ENCODE data around the gene LCE1C. TPM values are rescaled to one million over a fixed set of nuclear protein-coding genes. Genes with fewer than 3 reads are reported as not detected.

The LCE1C gene
- polyA plus RNA-seq, 2 of the 4 experiments (the other 2 are of a cell fraction), result not detected

DNA sequence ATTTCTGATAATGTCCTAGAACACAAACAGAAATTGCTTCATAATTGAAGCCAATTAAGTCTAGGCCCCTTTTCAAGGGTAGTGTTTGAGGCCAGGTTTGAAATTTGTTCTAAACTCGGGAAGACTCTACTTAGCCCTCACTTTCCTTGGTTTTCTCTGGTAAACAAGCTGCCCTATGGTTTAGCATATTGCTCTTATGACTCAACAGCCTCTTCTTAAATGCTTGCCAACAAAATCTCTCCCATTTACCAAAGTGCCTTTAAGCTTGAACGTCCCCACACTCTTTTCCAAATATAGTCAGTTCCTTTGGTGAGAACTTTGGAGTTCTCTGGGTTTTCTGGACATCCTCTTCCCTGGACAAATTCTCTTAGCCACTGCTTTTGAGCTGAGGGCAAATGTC lies 30.4 kb upstream of the LCE1C start:
- Histone ChIP-seq H3K4me2 (no peak overlapping the region), H3K9me3 (no peaks in the 10 kb centered on the region), H3K4me3 (no peak overlapping the region), H3K27ac (no peak overlapping the region), H3K4me1 (no peaks in the 10 kb centered on the region)
- 0% methylated on average over 2 of the region's 2 CpGs for WGBS (ENCODE audit: missing lambda C conversion rate)
- ChIA-PET CTCF (no interaction called here), POLR2A (no interaction called here)
- ATAC-seq (no peak), DNase-seq (ENCODE audit: low read depth in 1 of 2, low spot score in 1 of 2) (no peak), FAIRE-seq (no peak)
- TF ChIP-seq MYC (IDR thresholded peaks at IDR 0.05; ENCODE audit: borderline replicate concordance, low read length), result no peak

DNA sequence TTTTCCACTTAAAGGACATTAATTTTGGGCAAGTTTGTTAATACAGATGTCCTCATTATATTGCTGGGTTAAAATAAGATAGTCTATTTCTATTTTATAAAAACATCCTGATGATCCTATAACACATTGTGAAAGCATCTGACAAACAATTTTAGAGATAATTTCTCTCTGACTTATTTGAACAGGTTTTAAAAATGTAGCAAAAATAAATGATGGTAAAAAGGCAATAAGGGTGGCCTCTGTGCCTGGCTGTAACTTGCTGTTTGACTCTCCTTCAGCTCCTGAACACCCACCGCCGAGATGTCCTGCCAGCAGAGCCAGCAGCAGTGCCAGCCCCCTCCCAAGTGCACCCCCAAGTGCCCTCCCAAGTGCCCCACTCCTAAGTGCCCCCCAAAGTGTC lies 20.7 kb upstream of the LCE1C start, which contains the start of gene LCE1A:
LCE1A (plus strand) TSS at position 301 of the 400 bp plus-strand sequence; CDS start at position 301, 0 bp downstream.
- DNase-seq (ENCODE audit: low read depth in 1 of 2, low spot score in 1 of 2), result no peak
- no peak within 1 kb of the TSS for H3K27ac ChIP-seq
- no peak for FAIRE-seq
- TF ChIP-seq JUN (IDR thresholded peaks at IDR 0.05), result no peak
- no peak for TF ChIP-seq ZNF302 (CRISPR knock-in tag; IDR thresholded peaks at IDR 0.05)
- TF ChIP-seq HOXB5 (CRISPR knock-in tag; IDR thresholded peaks at IDR 0.05), result no peak
- no peak for TF ChIP-seq FOXS1 (CRISPR knock-in tag; IDR thresholded peaks at IDR 0.05)
- TF ChIP-seq KDM1A (IDR thresholded peaks at IDR 0.05; ENCODE audit: low read depth), result no peak
- no peak for TF ChIP-seq RARB (CRISPR knock-in tag; IDR thresholded peaks at IDR 0.05)
- no peak for TF ChIP-seq EP300 (IDR thresholded peaks at IDR 0.05)
- WGBS (ENCODE audit: missing lambda C conversion rate), result 0% methylated on average over 2 of the region's 2 CpGs
- H3K4me1 ChIP-seq, result no peaks in the 10 kb centered on the region
- ChIA-PET POLR2A (no interaction called here), CTCF (interaction anchor here (0.7 kb wide), 1 partner anchor 16 kb away, joined by 3 read pairs; no protein-coding TSS in a partner anchor)
- H3K4me2 ChIP-seq, result no peak within 1 kb of the TSS
- H3K4me3 ChIP-seq, result no peak within 1 kb of the TSS
- H3K9me3 ChIP-seq, result no peaks in the 10 kb centered on the region
- ATAC-seq, result no peak

DNA sequence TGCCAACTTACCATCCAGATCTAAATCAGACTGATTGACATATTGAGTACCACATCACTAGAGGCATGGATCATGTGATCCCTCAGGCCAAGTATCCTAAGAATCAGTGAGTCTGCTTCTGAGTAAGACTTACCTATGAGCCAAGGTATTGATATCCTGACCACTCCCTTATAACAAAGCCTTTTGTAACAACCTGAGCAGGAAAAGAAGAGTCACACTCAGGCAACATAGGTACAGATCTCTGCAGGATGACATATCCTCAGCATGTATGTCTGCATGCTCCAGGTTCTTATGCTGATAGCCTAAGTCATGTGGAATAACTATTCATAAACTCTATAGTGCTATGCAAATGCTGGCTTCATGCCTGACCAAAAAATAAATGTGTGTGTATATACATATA lies 18.5 kb upstream of the LCE1C start:
- Histone ChIP-seq H3K27ac (no peak overlapping the region), H3K9me3 (no peaks in the 10 kb centered on the region), H3K4me2 (no peak overlapping the region), H3K4me3 (no peak overlapping the region), H3K4me1 (no peaks in the 10 kb centered on the region)
- DNase-seq (ENCODE audit: low read depth in 1 of 2, low spot score in 1 of 2) (no peak), ATAC-seq (no peak), FAIRE-seq (no peak)
- ChIA-PET CTCF (no interaction called here), POLR2A (no interaction called here)
- TF ChIP-seq EHF (CRISPR knock-in tag; IDR thresholded peaks at IDR 0.05), result no peak
- no peak for TF ChIP-seq MYC (IDR thresholded peaks at IDR 0.05; ENCODE audit: borderline replicate concordance, low read length)
- TF ChIP-seq CBX8 (IDR thresholded peaks at IDR 0.05), result no peak
- TF ChIP-seq POLR2A (IDR thresholded peaks at IDR 0.05; ENCODE audit: low read length), result no peak
- no peak for TF ChIP-seq ZSCAN20 (CRISPR knock-in tag; IDR thresholded peaks at IDR 0.05)
- TF ChIP-seq ESRRA (IDR thresholded peaks at IDR 0.05; ENCODE audit: borderline replicate concordance, low read length), result no peak
- TF ChIP-seq JUNB (IDR thresholded peaks at IDR 0.05), result no peak
- no peak for TF ChIP-seq EP300 (IDR thresholded peaks at IDR 0.05)
- TF ChIP-seq, protein P1, sequence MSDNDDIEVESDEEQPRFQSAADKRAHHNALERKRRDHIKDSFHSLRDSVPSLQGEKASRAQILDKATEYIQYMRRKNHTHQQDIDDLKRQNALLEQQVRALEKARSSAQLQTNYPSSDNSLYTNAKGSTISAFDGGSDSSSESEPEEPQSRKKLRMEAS (IDR thresholded peaks at IDR 0.05), result no peak
- TF ChIP-seq FOSL2 (IDR thresholded peaks at IDR 0.05), result no peak
- TF ChIP-seq FOSL2 (CRISPR knock-in tag; IDR thresholded peaks at IDR 0.05), result no peak
- TF ChIP-seq TP53 (CRISPR knock-in tag; IDR thresholded peaks at IDR 0.05), result no peak
- TF ChIP-seq NPAS2 (CRISPR knock-in tag; IDR thresholded peaks at IDR 0.05; ENCODE audit: borderline replicate concordance), result no peak
- TF ChIP-seq ZNF302 (CRISPR knock-in tag; IDR thresholded peaks at IDR 0.05), result no peak
- TF ChIP-seq RAD21 (conservative IDR thresholded peaks at IDR 0.05 in 1 of 2, IDR thresholded peaks at IDR 0.05 in 1 of 2), result no peak
- no peak for TF ChIP-seq PHF8 (IDR thresholded peaks at IDR 0.05; ENCODE audit: borderline replicate concordance, low read depth)
- TF ChIP-seq HOXB13 (CRISPR knock-in tag; IDR thresholded peaks at IDR 0.05; ENCODE audit: low read depth), result no peak
- no peak for TF ChIP-seq RFX5 (IDR thresholded peaks at IDR 0.05)
- no peak for TF ChIP-seq POLR2AphosphoS2 (conservative IDR thresholded peaks at IDR 0.05; ENCODE audit: low read length)
- no peak for TF ChIP-seq ZC3H11A (IDR thresholded peaks at IDR 0.05)

DNA sequence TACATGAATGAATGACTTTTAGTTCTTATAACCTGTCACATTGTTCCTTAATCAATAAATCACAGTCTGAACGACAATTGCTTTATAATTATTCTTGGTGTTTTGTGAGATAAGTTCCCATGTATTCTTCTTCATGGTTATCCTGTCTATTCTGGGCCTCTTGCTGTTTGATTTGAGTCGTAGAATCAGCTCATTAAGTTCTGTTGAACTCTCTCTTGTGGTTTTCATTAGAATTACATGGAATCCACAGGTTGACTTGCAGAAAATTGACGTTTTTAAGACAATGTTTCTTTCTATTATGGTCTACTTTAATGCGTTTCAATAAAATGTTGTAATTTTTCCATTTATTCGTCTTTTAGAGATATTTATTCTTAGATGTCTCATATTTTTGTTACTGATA lies 16.8 kb upstream of the LCE1C start:
- no peak for DNase-seq (ENCODE audit: low read depth in 1 of 2, low spot score in 1 of 2)
- POLR2A ChIA-PET, result no interaction called here
- Histone ChIP-seq H3K27ac (no peak overlapping the region), H3K4me2 (no peak overlapping the region), H3K9me3 (no peaks in the 10 kb centered on the region), H3K4me3 (no peak overlapping the region), H3K4me1 (no peaks in the 10 kb centered on the region)
- ATAC-seq, result no peak
- 4% methylated on average over 5 of the region's 5 CpGs for WGBS (ENCODE audit: missing lambda C conversion rate)
- no peak for FAIRE-seq
- CTCF ChIA-PET, result no interaction called here
- TF ChIP-seq FOSB (CRISPR knock-in tag; IDR thresholded peaks at IDR 0.05) (no peak), MYC (IDR thresholded peaks at IDR 0.05; ENCODE audit: borderline replicate concordance, low read length) (no peak), ESRRA (IDR thresholded peaks at IDR 0.05; ENCODE audit: borderline replicate concordance, low read length) (no peak), EHF (CRISPR knock-in tag; IDR thresholded peaks at IDR 0.05) (no peak), RFX5 (IDR thresholded peaks at IDR 0.05) (no peak), SREBF2 (IDR thresholded peaks at IDR 0.05) (no peak), SMC3 (IDR thresholded peaks at IDR 0.05) (no peak), POLR2AphosphoS2 (conservative IDR thresholded peaks at IDR 0.05; ENCODE audit: low read length) (no peak), E2F6 (IDR thresholded peaks at IDR 0.05; ENCODE audit: borderline replicate concordance, low read depth) (no peak), CBX2 (IDR thresholded peaks at IDR 0.05; ENCODE audit: borderline replicate concordance, low read depth) (no peak), HES2 (IDR thresholded peaks at IDR 0.05) (no peak), FOXS1 (CRISPR knock-in tag; IDR thresholded peaks at IDR 0.05) (no peak), MAFK (IDR thresholded peaks at IDR 0.05; ENCODE audit: partially characterized antibody) (no peak), POLR2A (IDR thresholded peaks at IDR 0.05; ENCODE audit: low read length) (no peak)
- TF ChIP-seq, protein P2, sequence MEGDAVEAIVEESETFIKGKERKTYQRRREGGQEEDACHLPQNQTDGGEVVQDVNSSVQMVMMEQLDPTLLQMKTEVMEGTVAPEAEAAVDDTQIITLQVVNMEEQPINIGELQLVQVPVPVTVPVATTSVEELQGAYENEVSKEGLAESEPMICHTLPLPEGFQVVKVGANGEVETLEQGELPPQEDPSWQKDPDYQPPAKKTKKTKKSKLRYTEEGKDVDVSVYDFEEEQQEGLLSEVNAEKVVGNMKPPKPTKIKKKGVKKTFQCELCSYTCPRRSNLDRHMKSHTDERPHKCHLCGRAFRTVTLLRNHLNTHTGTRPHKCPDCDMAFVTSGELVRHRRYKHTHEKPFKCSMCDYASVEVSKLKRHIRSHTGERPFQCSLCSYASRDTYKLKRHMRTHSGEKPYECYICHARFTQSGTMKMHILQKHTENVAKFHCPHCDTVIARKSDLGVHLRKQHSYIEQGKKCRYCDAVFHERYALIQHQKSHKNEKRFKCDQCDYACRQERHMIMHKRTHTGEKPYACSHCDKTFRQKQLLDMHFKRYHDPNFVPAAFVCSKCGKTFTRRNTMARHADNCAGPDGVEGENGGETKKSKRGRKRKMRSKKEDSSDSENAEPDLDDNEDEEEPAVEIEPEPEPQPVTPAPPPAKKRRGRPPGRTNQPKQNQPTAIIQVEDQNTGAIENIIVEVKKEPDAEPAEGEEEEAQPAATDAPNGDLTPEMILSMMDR (IDR thresholded peaks at IDR 0.05), result no peak
